WTC11 (cell line): ENCODE results near the gene ZFC3H1. TPM values are rescaled to one million over a fixed set of nuclear protein-coding genes. Genes with fewer than 3 reads are reported as not detected.

ENCODE experiments used
- ATAC-seq: fragments of 200-7000 bp; cut with Tn5 transposase; 2 replicates; pipeline ENCODE4 v1.10.0; 2021; ENCODE audit warnings: mild to moderate bottlenecking, moderate library complexity
- CTCF ChIA-PET: fragments of 300-600 bp; sonication (Branson Sonifier 250); formaldehyde crosslinking; loops from one replicate; lab custom pipeline; 2021; ENCODE audit warnings: antibody characterized with exemption; lab: Charles Lee
- POLR2A ChIA-PET: fragments of 350-600 bp; sonication (Branson Sonifier 250); formaldehyde crosslinking; loops from one replicate; lab custom pipeline; 2021; ENCODE audit warnings: antibody characterized with exemption; lab: Charles Lee
- DNase-seq: peaks from one replicate; pipeline ENCODE4 v3.0.0; 2021; ENCODE audit warnings: low spot score
- H3K27ac Mint-ChIP-seq: 2 replicates; pipeline ENCODE4 v1.8.0; 2021; ENCODE audit warnings: mixed read lengths
- H3K27me3 Mint-ChIP-seq: 2 replicates; pipeline ENCODE4 v1.8.0; 2021; ENCODE audit warnings: low read depth, mild to moderate bottlenecking, moderate library complexity, mixed read lengths
- H3K36me3 Mint-ChIP-seq: 2 replicates; pipeline ENCODE4 v1.8.0; 2021; ENCODE audit warnings: mixed read lengths
- H3K4me1 Mint-ChIP-seq: 2 replicates; pipeline ENCODE4 v1.8.0; 2022; ENCODE audit warnings: mixed read lengths
- H3K4me3 Mint-ChIP-seq: 2 replicates; pipeline ENCODE4 v1.8.0; 2021; ENCODE audit warnings: mild to moderate bottlenecking, moderate library complexity, mixed read lengths
- H3K9me3 Mint-ChIP-seq: 2 replicates; pipeline ENCODE4 v1.8.0; 2021; ENCODE audit warnings: mixed read lengths
- ETV6 ChIP-seq: sonication (generic); formaldehyde crosslinking; IDR thresholded peaks from 2 replicates; pipeline ENCODE4 v1.8.1; 2022; ENCODE audit warnings: mild to moderate bottlenecking, missing genetic modification reagents
- IRF2 ChIP-seq: sonication (generic); formaldehyde crosslinking; IDR thresholded peaks from 2 replicates; pipeline ENCODE4 v1.8.0; 2022; ENCODE audit warnings: low read depth, missing genetic modification reagents, borderline replicate concordance
- JAZF1 ChIP-seq: fragments of 250-450 bp; sonication (Bioruptor Pico); IDR thresholded peaks from 2 replicates; pipeline ENCODE4 v1.9.0; 2021; ENCODE audit warnings: moderate library complexity, mild to moderate bottlenecking, inconsistent platforms
- SOX15 ChIP-seq: fragments of 250-450 bp; sonication (Bioruptor Pico); IDR thresholded peaks from 2 replicates; pipeline ENCODE4 v1.9.0; 2021; ENCODE audit warnings: mild to moderate bottlenecking
- SP1 ChIP-seq: sonication (generic); formaldehyde crosslinking; conservative IDR thresholded peaks from 2 replicates; pipeline ENCODE4 v1.8.1; 2022; ENCODE audit warnings: missing genetic modification reagents
- TP53 ChIP-seq: sonication (generic); formaldehyde crosslinking; IDR thresholded peaks from 2 replicates; pipeline ENCODE4 v1.8.1; 2023; ENCODE audit warnings: mild to moderate bottlenecking, missing genetic modification reagents
- ZNF121 ChIP-seq: sonication (generic); formaldehyde crosslinking; IDR thresholded peaks from 2 replicates; pipeline ENCODE4 v1.8.0; 2023; ENCODE audit warnings: missing genetic modification reagents
- ZNF138 ChIP-seq: sonication (generic); formaldehyde crosslinking; conservative IDR thresholded peaks from 2 replicates; pipeline ENCODE4 v1.8.1; 2022; ENCODE audit warnings: mild to moderate bottlenecking, moderate library complexity, missing genetic modification reagents
- ZNF263 ChIP-seq: sonication (generic); formaldehyde crosslinking; IDR thresholded peaks from 2 replicates; pipeline ENCODE4 v1.8.1; 2022; ENCODE audit warnings: low read depth, mild to moderate bottlenecking, moderate library complexity, missing genetic modification reagents
- ZNF423 ChIP-seq: fragments of 250-450 bp; sonication (Bioruptor Pico); IDR thresholded peaks from 2 replicates; pipeline ENCODE4 v2.1.2; 2022; ENCODE audit warnings: mild to moderate bottlenecking, moderate library complexity
- total RNA-seq: library from RNA; stranded (reverse); gene quantifications from 3 replicates; pipeline ENCODE4 v1.2.3, GENCODE V29; 2021
- TF ChIP-seq, protein P1 (sequence below): sonication (generic); formaldehyde crosslinking; IDR thresholded peaks from 2 replicates; pipeline ENCODE4 v1.8.1; 2023; ENCODE audit warnings: mild to moderate bottlenecking, moderate library complexity, missing genetic modification reagents
- TF ChIP-seq, protein P2 (sequence below): sonication (generic); formaldehyde crosslinking; IDR thresholded peaks from 2 replicates; pipeline ENCODE4 v1.8.1; 2023; ENCODE audit warnings: mild to moderate bottlenecking, missing genetic modification reagents
- TF ChIP-seq, protein P3 (sequence below): sonication (generic); formaldehyde crosslinking; IDR thresholded peaks from 2 replicates; pipeline ENCODE4 v1.8.1; 2022; ENCODE audit warnings: mild to moderate bottlenecking, moderate library complexity, missing genetic modification reagents
- TF ChIP-seq, protein P4 (sequence below): sonication (generic); formaldehyde crosslinking; IDR thresholded peaks from 2 replicates; pipeline ENCODE4 v1.8.1; 2023; ENCODE audit warnings: mild to moderate bottlenecking, missing genetic modification reagents

The ZFC3H1 gene
- total RNA-seq, 1 experiment from 2014 or later, result 33.9 TPM

DNA sequence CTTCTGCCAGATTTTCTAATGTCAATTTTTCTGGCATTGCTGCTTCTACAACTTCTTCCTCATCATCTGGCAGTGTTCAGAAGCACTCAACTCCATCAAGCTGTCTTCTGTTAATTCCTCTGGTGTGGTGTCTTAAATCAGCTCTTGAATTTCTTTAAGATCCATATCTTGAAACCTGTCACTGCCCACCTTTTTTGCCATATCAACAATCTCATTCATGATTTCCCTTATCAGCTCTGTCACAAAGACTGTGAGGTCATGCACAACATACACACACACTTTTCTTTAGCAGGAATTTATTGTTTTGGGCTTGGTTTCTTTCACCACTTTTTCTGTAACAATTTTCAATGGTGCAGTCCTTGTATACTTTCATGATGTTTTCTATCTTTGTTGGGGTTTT lies 7.7 kb upstream of the ZFC3H1 start (continued):
- TF ChIP-seq, protein P1, sequence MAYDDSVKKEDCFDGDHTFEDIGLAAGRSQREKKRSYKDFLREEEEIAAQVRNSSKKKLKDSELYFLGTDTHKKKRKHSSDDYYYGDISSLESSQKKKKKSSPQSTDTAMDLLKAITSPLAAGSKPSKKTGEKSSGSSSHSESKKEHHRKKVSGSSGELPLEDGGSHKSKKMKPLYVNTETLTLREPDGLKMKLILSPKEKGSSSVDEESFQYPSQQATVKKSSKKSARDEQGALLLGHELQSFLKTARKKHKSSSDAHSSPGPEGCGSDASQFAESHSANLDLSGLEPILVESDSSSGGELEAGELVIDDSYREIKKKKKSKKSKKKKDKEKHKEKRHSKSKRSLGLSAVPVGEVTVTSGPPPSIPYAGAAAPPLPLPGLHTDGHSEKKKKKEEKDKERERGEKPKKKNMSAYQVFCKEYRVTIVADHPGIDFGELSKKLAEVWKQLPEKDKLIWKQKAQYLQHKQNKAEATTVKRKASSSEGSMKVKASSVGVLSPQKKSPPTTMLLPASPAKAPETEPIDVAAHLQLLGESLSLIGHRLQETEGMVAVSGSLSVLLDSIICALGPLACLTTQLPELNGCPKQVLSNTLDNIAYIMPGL (CRISPR knock-in tag), result no peak
- TF ChIP-seq SP1 (CRISPR knock-in tag) (no peak), IRF2 (CRISPR knock-in tag) (no peak), TP53 (no peak)

DNA sequence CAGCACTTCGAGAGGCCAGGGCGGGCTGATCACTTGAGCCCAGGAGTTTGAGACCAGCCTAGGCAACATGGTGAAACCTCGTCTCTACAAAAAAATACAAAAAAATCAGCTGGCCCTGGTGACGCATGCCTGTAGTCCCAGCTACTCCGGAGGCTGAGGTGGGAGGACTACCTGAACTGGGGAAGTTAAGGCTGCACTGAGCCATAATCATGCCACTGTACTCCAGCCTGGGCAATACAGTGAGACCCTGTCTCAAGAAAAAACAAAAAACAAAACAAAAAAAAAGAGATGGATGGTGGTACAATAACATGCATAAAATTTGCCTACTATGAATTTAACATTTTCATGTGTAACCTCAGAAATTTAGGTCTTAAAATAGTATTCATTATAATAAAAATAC lies 2.6 kb upstream of the ZFC3H1 start:
- Mint-ChIP-seq H3K4me3 (no peak overlapping the region), H3K27ac (no peak overlapping the region)
- TF ChIP-seq, protein P2, sequence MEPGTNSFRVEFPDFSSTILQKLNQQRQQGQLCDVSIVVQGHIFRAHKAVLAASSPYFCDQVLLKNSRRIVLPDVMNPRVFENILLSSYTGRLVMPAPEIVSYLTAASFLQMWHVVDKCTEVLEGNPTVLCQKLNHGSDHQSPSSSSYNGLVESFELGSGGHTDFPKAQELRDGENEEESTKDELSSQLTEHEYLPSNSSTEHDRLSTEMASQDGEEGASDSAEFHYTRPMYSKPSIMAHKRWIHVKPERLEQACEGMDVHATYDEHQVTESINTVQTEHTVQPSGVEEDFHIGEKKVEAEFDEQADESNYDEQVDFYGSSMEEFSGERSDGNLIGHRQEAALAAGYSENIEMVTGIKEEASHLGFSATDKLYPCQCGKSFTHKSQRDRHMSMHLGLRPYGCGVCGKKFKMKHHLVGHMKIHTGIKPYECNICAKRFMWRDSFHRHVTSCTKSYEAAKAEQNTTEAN (CRISPR knock-in tag), result no peak
- TF ChIP-seq ZNF423 (CRISPR knock-in tag) (no peak), ZNF121 (CRISPR knock-in tag) (peak; percentile 65), JAZF1 (CRISPR knock-in tag) (no peak), ZNF263 (CRISPR knock-in tag) (no peak)
- TF ChIP-seq, protein P3, sequence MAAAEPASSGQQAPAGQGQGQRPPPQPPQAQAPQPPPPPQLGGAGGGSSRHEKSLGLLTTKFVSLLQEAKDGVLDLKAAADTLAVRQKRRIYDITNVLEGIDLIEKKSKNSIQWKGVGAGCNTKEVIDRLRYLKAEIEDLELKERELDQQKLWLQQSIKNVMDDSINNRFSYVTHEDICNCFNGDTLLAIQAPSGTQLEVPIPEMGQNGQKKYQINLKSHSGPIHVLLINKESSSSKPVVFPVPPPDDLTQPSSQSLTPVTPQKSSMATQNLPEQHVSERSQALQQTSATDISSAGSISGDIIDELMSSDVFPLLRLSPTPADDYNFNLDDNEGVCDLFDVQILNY, result no peak
- TF ChIP-seq, all 79 proteins: peak for 1
- ATAC-seq, result no peak
- ChIA-PET POLR2A (no interaction called here), CTCF (no interaction called here)
- DNase-seq, result no peak
- peaks cover 8% of the 10 kb centered on the region for H3K36me3 Mint-ChIP-seq
- no peaks in the 10 kb centered on the region for H3K9me3 Mint-ChIP-seq
- no peaks in the 10 kb centered on the region for H3K27me3 Mint-ChIP-seq
- peaks cover 16% of the 10 kb centered on the region for H3K4me1 Mint-ChIP-seq

DNA sequence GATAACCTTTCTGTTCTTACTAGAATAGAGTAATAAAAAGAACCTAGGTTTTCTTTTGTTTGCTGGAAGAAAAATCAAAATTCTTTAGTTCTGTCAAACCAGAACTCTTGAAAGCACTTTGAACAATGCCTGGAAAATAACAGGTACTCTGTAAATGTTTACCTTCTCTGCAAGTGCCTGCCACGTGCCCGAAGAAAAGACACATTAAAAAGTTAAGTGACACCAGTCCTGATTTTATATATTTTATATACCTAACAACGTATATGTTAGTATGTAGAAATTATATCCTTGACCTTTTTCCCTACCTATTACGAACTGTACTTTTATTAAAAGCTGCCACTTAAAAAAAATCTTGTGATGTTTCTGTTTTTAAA lies 1.4 kb upstream of the ZFC3H1 start:
- POLR2A ChIA-PET, result interaction anchor here (3.0 kb wide), 1 partner anchor 21 kb away, joined by 45 read pairs; the partner anchor contains the start of gene TMEM19
- no peaks in the 10 kb centered on the region for H3K9me3 Mint-ChIP-seq
- H3K27ac Mint-ChIP-seq, result peak overlapping the region; percentile 100
- CTCF ChIA-PET, result interaction anchor here (0.5 kb wide), 1 partner anchor 16 kb away, joined by 3 read pairs; no protein-coding TSS in a partner anchor
- H3K4me1 Mint-ChIP-seq, result peaks cover 16% of the 10 kb centered on the region
- peaks cover 8% of the 10 kb centered on the region for H3K36me3 Mint-ChIP-seq
- no peaks in the 10 kb centered on the region for H3K27me3 Mint-ChIP-seq
- peak overlapping the region; percentile 91 for H3K4me3 Mint-ChIP-seq
- no peak for ATAC-seq
- TF ChIP-seq, protein P4, sequence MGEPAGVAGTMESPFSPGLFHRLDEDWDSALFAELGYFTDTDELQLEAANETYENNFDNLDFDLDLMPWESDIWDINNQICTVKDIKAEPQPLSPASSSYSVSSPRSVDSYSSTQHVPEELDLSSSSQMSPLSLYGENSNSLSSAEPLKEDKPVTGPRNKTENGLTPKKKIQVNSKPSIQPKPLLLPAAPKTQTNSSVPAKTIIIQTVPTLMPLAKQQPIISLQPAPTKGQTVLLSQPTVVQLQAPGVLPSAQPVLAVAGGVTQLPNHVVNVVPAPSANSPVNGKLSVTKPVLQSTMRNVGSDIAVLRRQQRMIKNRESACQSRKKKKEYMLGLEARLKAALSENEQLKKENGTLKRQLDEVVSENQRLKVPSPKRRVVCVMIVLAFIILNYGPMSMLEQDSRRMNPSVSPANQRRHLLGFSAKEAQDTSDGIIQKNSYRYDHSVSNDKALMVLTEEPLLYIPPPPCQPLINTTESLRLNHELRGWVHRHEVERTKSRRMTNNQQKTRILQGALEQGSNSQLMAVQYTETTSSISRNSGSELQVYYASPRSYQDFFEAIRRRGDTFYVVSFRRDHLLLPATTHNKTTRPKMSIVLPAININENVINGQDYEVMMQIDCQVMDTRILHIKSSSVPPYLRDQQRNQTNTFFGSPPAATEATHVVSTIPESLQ (CRISPR knock-in tag), result no peak
- TF ChIP-seq SOX15 (CRISPR knock-in tag), result no peak
- TF ChIP-seq ZNF138 (CRISPR knock-in tag), result no peak
- TF ChIP-seq ETV6 (CRISPR knock-in tag), result no peak
- TF ChIP-seq IRF2 (CRISPR knock-in tag), result no peak
- no peak for TF ChIP-seq ZNF423 (CRISPR knock-in tag)
- TF ChIP-seq, all 79 proteins: peak for 0
- DNase-seq, result no peak
